Lung microvascular endothelial cell (primary cell): ENCODE data around the gene GSTK1. TPM values are rescaled to one million over a fixed set of nuclear protein-coding genes. Genes with fewer than 3 reads are reported as not detected.
"Not testable (repeated sequence)": the region's sequence is repeated elsewhere in the genome, so short reads cannot be mapped to it uniquely, and the experiment has no call there.

ENCODE experiments used
- DNase-seq, 2 donors: peaks; one replicate each; pipeline versions ENCODE4 v3.0.0 to v3.0.0-alpha.2; 2010; ENCODE audit warnings: low read depth in 2 of 2
- total RNA-seq: library from RNA; depleted of rRNA; stranded (reverse); fragments of >200 nt; gene quantifications from 2 replicates; pipeline ENCODE4 v1.2.1, GENCODE V29; 2014

The GSTK1 gene
- total RNA-seq, 1 donor from 2014 or later, result 77.0 TPM

DNA sequence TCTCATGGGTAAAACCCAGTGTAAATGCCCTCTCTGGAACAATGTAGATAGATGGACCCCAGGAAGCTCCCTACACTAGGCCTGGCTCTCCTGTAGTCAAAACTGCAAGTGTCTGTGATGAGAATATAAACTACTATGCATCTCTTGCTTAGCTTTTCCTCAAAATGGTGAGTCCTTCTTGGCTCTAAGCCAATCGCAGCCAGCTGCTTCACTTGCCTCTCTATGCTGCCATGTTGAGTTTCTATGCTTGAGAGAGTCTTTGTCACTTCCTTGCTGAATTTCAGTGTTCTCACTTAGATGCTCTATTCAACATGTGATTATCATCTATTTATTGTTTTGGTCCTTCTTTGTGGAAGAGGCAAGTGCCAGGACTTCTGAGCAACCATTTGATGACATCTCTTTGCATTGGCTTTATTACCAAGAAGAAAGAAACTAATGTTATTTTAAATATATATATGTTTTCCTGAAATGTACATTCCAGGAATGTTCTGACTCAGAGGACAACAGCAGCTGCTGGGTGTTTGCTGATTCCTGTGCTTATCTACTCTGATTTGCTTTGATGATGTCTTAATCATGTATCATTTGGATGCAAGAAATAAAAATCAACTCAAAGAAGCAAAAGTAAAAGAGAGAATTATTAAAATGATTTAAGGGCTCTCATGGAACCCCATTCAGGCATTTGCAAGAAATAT lies 24.8 kb upstream of the GSTK1 start:
- DNase-seq, result no peak

- no peak for DNase-seq
These were observed 23.4 kb upstream of the GSTK1 start for GRCh38 chr7:143239813-143240212.

GRCh38 chr7:143240291-143241168 lies 22.7 kb upstream of the GSTK1 start:
- DNase-seq, result peak; percentile 85 to 90

- no peak for DNase-seq
These were observed 20.9 kb upstream of the GSTK1 start for GRCh38 chr7:143242306-143242705.

DNA sequence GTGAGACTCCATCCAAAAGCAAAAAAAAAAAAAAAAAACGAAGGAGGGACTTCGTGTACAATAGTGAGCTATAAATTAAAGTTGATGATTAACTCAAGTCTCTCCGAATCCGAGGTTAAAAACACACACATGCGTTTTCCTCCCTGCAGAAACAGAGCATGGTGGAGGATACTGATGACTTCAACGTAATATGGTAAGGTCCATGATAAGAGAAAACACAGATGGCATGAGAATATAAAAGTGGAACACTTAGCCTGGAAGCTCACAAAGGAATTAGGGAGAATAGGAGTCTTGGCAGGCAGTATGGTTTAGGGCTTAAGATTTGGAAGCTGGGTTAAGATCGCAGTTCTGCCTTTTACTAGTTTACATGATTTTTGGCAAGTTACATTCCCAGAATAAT lies 20.1 kb upstream of the GSTK1 start:
- no peak for DNase-seq

DNA sequence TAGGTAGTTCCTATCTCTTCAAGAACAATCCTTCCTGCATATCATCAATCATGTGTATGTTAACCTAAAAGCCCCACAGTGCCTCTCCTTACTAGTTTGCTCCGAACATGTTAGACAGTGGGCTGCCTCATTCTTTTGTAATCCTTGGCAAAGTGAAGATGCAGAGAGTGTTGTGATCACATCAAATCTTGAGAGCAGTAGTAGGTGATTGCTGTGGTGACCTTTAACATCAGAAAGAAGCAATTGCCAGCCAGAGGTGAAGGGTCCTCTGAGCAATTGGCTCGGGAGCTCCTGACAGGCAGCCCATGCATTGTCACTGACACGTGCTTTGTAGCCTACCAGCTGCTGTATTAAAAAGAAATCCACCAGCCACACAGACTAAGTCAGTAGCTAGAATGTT lies 19.6 kb upstream of the GSTK1 start:
- no peak for DNase-seq

DNA sequence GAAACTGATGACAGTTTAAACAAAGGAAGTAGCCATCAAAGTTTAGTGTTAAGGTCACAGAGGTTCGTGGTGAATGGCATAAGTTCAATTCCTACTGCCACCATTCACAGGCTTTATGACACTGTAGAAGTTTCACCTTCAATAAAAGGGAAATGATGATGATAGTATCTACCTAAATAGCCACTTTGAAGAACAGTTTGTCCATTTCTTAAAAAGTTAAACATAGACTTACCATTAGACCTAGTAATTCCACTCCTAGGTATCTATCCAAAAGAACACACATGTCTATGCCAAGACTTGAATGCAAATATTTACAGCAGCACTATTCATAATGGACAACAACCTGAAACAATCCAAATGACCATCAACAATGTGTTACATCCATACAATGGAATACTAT lies 18.9 kb upstream of the GSTK1 start:
- no peak for DNase-seq

GRCh38 chr7:143245123-143245522 lies 18.1 kb upstream of the GSTK1 start:
- DNase-seq, result peak in 1 of 2 donors; percentile 67

GRCh38 chr7:143247372-143247771 lies 15.9 kb upstream of the GSTK1 start:
- no peak for DNase-seq

DNA sequence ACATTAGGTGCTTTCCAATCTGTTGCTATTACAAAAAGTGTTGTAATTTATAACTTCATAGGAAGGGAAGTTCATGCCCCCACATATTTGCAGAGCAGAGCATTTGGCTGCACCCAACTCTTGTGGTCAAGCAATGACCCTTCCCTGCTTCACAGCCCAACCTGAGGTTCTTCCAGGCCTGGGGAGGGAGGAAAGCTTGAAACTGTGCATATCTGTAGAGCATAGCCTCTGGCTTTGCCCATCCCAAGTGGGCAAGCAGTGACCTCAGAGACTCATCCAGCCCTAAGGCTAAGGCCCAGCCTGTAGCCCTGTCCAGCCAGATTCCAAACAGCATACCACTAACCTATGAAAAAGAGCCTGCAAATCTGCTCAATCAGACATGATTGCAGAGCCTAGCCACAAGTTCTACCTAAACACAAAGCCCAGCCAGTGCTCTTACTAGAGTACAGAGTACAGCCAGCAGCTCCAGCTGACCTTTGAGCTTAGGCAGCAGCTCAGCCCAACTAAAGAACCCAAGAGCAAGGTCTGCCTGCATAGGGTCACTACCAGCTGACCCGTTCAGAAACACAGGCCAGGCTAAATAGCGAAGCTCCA lies 14.4 kb upstream of the GSTK1 start:
- no peak for DNase-seq

GRCh38 chr7:143250199-143250598 lies 13.0 kb upstream of the GSTK1 start:
- DNase-seq, result no peak

DNA sequence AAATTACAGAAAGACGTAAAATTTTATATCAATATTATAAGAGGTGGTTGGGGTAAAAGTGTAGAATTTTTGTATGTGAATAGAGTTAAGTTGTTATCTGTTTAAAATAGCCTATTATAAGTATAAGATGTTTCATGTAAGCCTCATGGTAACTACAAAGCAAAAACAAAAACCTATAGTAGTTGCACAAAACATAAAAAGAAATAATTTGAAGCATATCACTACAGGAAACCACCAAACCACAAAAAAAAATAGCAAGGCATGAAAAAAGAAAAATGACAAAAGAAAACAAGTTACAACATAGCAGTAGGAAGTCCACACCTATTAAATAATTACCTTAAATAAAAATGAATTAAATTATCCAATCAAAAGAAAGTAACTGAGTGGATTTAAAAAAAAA lies 12.4 kb upstream of the GSTK1 start:
- no peak for DNase-seq

GRCh38 chr7:143252006-143252405 lies 11.2 kb upstream of the GSTK1 start:
- no peak for DNase-seq

GRCh38 chr7:143255564-143255963 lies 7.7 kb upstream of the GSTK1 start:
- no peak for DNase-seq

DNA sequence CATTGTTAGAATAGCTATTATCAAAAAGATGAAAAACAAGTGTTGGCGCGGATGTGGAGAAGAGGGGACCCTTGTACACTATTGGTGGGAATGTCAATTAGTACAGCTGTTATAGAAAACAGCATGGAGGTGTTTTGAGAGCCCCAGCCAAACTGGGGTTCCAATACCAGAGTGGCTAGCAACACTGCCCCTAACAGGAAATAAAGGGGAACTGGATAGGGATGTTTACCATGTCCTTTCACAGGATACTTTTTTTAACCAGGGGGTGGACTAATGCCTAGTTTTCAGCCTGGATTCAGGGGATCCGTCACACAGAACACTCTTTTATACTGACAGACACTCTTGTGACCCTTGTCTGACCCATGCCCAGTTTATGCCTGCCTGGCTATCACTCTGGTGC lies 6.9 kb upstream of the GSTK1 start:
- DNase-seq, result no peak

DNA sequence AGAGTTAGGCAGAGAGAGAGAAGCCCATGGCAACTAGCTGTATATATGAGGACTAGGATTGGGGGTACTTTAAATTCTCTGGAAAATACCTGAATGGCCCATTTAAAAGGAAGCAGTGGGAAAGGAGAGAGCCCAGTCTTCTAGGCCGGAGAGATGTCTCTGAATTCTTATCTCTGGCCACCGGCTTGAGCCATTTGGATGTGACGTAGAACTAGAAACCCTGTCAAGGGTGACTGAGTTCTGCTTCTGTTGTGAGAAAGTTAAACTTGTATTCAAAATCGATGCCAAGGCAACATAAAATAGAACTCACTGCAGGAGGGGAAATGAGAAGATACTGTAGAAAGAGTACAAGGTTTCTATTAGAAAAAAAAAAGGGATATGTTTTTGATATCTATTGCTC lies 6.3 kb upstream of the GSTK1 start:
- DNase-seq, result no peak

GRCh38 chr7:143257501-143257900 lies 5.7 kb upstream of the GSTK1 start:
- no peak for DNase-seq

DNA sequence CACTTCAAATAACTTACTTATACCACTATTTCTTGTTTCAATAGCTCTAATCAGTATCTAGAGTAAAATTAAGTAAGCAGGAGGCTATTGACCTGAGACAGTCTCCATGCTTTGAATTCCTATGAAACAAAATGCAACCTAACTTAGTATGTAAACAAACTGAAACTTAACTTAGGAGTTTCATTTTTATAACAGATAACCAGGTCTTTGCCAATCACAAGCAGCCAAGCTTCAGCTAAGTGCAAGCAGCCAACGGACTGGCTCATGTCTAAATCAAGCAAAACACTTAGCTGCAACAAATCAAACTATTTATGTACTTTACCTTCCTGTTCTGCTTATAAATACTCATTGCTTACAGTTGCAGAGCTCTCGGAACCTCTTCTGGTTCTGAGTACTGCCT lies 4.4 kb upstream of the GSTK1 start:
- no peak for DNase-seq

DNA sequence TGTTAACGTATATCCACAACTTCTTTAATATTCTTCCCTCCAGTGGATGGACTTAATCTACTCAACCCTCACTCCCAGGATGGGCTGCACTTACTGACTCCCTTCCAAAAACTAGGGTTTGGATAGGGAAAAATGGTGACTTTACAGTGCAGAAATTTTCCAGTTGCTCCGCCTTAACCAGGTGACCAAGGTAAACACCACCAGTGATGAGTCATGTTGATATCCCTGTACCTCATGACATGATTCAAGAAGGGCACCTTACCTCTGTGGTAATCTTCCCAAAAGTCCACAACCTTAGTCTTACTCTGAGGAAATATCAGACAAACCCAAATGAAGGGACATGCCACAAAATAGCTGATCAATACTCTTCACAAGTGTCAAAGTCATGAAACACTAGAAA lies 3.5 kb upstream of the GSTK1 start:
- no peak for DNase-seq

GRCh38 chr7:143261901-143262300 lies 1.3 kb upstream of the GSTK1 start:
- no peak for DNase-seq

- DNase-seq, result not testable (repeated sequence)
These were observed 941 bp downstream of the GSTK1 start for GRCh38 chr7:143264196-143264568.

GRCh38 chr7:143265017-143265693 lies 1.9 kb downstream of the GSTK1 start:
- DNase-seq, result no peak
